Prostate gland (tissue), 2 donors: ENCODE data around the gene KIF21B.

ENCODE experiments used
- CTCF ChIP-seq, 4 experiments: fragments of 200-600 bp in 2 of 4; fragments of 450-650 bp in 2 of 4; sonication (generic) in 2 of 4; IDR thresholded peaks; 1 replicate in 3 of 4; 2 replicates in 1 of 4; pipeline ENCODE4 v1.5.1; 2016 to 2019; ENCODE audit warnings: antibody characterized with exemption in 4 of 4, mild to moderate bottlenecking in 2 of 4, moderate library complexity in 2 of 4
- POLR2A ChIP-seq: fragments of 450-650 bp; IDR thresholded peaks from one replicate; pipeline ENCODE4 v1.6.1; 2016; ENCODE audit warnings: antibody characterized with exemption, mild to moderate bottlenecking
- POLR2AphosphoS5 ChIP-seq: sonication (generic); formaldehyde crosslinking; IDR thresholded peaks from one replicate; pipeline ENCODE4 v1.6.1; 2017; ENCODE audit warnings: antibody characterized with exemption

DNA sequence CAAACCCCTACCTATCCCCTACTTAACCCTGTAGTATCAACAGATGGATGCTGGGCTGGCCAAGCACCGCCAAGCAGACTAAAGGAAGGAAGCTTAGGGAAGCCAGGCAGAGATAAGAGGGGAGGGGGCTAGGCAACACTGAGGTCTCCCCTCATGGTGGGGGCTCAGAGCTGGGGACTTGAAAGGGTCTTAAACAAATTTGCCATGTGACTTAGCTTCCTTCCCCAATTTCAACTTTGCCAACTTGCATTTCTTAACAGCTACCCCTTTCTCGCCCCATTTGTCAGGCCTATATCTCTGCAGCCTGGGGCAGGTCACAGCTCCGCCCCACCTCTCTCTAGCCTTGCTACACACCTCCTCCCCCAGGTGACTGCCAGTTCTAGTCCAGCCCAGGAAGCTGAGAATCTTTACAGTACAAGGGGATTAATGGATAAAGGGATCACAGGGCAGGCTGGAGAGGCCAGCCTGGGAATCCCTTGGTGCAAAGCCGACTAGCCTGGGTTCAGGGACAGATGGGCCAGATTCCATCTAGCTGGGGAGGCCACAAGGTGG is 3.4 kb downstream of the KIF21B start:
- TF ChIP-seq POLR2A (no peak), CTCF (IDR thresholded peaks at IDR 0.05) (no peak), POLR2AphosphoS5 (no peak)
